SH-SY5Y (cell line): ENCODE data around the gene GRIFIN.

Experiments
- GATA2 ChIP-seq: IDR thresholded peaks from 2 replicates; pipeline ENCODE4 v1.6.1; 2011; ENCODE audit warnings: mild to moderate bottlenecking, low read depth, low read length
- GATA3 ChIP-seq: IDR thresholded peaks from 2 replicates; pipeline ENCODE4 v1.6.1; 2011; ENCODE audit warnings: low read depth, mild to moderate bottlenecking, low read length, moderate library complexity

- TF ChIP-seq GATA2 (no peak), GATA3 (no peak)
Measured at GRCh38 chr7:2445047-2445446, 31.2 kb downstream of the GRIFIN start.
